HepG2 (cell line): ENCODE results near the gene CDK11B. TPM values are rescaled to one million over a fixed set of nuclear protein-coding genes. Genes with fewer than 3 reads are reported as not detected.

Experiments used
- AGO2 ChIP-seq: fragments of 200-400 bp; formaldehyde crosslinking; optimal IDR thresholded peaks from 2 replicates; pipeline ENCODE3; 2017; ENCODE audit warnings: mild to moderate bottlenecking, low read depth, low read length, moderate library complexity
- CSRNP1 ChIP-seq: sonication (generic); formaldehyde crosslinking; IDR thresholded peaks from 2 replicates; pipeline ENCODE4 v1.8.1; 2023; ENCODE audit warnings: mild to moderate bottlenecking, missing genetic modification reagents
- GATAD1 ChIP-seq: IDR thresholded peaks from 2 replicates; pipeline ENCODE4 v1.6.1; 2016; ENCODE audit warnings: missing genetic modification reagents, missing compliant biosample characterization
- HNRNPL ChIP-seq: fragments of 200-400 bp; formaldehyde crosslinking; IDR thresholded peaks from 2 replicates; pipeline ENCODE4 v1.6.1; 2017; ENCODE audit warnings: mild to moderate bottlenecking, low read depth, low read length
- MXI1 ChIP-seq: IDR thresholded peaks from 3 replicates; pipeline ENCODE4 v1.6.1; 2012; ENCODE audit warnings: low read depth, low read length, inconsistent platforms, borderline replicate concordance
- NFYB ChIP-seq: sonication (generic); formaldehyde crosslinking; IDR thresholded peaks from 2 replicates; pipeline ENCODE4 v1.4.0; 2020; ENCODE audit warnings: missing genetic modification reagents
- SRSF1 ChIP-seq: fragments of 200-400 bp; formaldehyde crosslinking; optimal IDR thresholded peaks from 2 replicates; pipeline ENCODE3; 2017; ENCODE audit warnings: mild to moderate bottlenecking, low read depth, low read length, moderate library complexity
- TCF7L2 ChIP-seq: IDR thresholded peaks from 2 replicates; pipeline ENCODE4 v1.6.1; 2011; ENCODE audit warnings: mild to moderate bottlenecking, low read depth, low read length, moderate library complexity
- TRIM24 ChIP-seq: sonication (generic); formaldehyde crosslinking; IDR thresholded peaks from 2 replicates; pipeline ENCODE4 v1.8.0; 2022; ENCODE audit warnings: mild to moderate bottlenecking, missing genetic modification reagents
- ZBTB37 ChIP-seq: sonication (generic); formaldehyde crosslinking; IDR thresholded peaks from 2 replicates; pipeline ENCODE4 v1.4.0; 2020; ENCODE audit warnings: mild to moderate bottlenecking, missing genetic modification reagents
- ZBTB38 ChIP-seq: sonication (generic); formaldehyde crosslinking; IDR thresholded peaks from 2 replicates; pipeline ENCODE4 v1.5.1; 2020; ENCODE audit warnings: mild to moderate bottlenecking, missing genetic modification reagents
- ZNF350 ChIP-seq: sonication (generic); formaldehyde crosslinking; IDR thresholded peaks from 2 replicates; pipeline ENCODE4 v1.4.0; 2020; ENCODE audit warnings: mild to moderate bottlenecking, low read depth, missing genetic modification reagents, borderline replicate concordance
- ZNF510 ChIP-seq: sonication (generic); formaldehyde crosslinking; IDR thresholded peaks from 2 replicates; pipeline ENCODE4 v1.4.0; 2020; ENCODE audit warnings: low read depth, mild to moderate bottlenecking, missing genetic modification reagents
- ZNF512 ChIP-seq: sonication (generic); formaldehyde crosslinking; IDR thresholded peaks from 2 replicates; pipeline ENCODE4 v1.4.0; 2020; ENCODE audit warnings: mild to moderate bottlenecking, missing genetic modification reagents
- ZNF597 ChIP-seq: sonication (generic); formaldehyde crosslinking; IDR thresholded peaks from 2 replicates; pipeline ENCODE4 v1.5.0; 2020; ENCODE audit warnings: missing genetic modification reagents
- ZNF646 ChIP-seq: sonication (generic); formaldehyde crosslinking; IDR thresholded peaks from 2 replicates; pipeline ENCODE4 v1.9.0; 2021; ENCODE audit warnings: mild to moderate bottlenecking, missing genetic modification reagents
- ZNF703 ChIP-seq: sonication (generic); formaldehyde crosslinking; IDR thresholded peaks from 2 replicates; pipeline ENCODE4 v1.5.1; 2020; ENCODE audit warnings: missing genetic modification reagents, mild to moderate bottlenecking, moderate library complexity, borderline replicate concordance
- ZNF709 ChIP-seq: sonication (generic); formaldehyde crosslinking; IDR thresholded peaks from 2 replicates; pipeline ENCODE4 v1.5.0; 2020; ENCODE audit warnings: mild to moderate bottlenecking, missing genetic modification reagents
- polyA plus RNA-seq, 8 experiments: library from polyadenylated mRNA; depleted of rRNA in 3 of 8; stranded (reverse) in 7 of 8; unstranded in 1 of 8; fragments of >200 nt; fragmentation: Illumina TruSeq in 4 of 8; extraction: Trizol in 4 of 8; gene quantifications; 2 replicates each; pipeline versions ENCODE4 v1.2.1 to v1.2.3, GENCODE V29; 2011 to 2016; ENCODE audit warnings: low read depth in 4 of 8, missing spikeins in 1 of 8, mixed read lengths in 1 of 8; ENCODE audit not compliant: insufficient read depth in 1 of 8
- total RNA-seq, 5 experiments: library from RNA; depleted of rRNA; stranded (reverse); fragments of >200 nt; fragmentation: Illumina TruSeq; extraction: Trizol; gene quantifications; 2 replicates each; pipeline ENCODE4 v1.2.3, GENCODE V29; 2016; ENCODE audit warnings: low read depth in 1 of 5

CDK11B gene
- total and polyA plus RNA-seq, 2 of the 13 experiments (the other 11 are each of a cell fraction or from before 2014, with no cell fraction given): 3.6 to 15.1 TPM

GRCh38 chr1:1614954-1615255, 43.9 kb downstream of the CDK11B start (continued):
- TF ChIP-seq ZNF646 (CRISPR knock-in tag): no peak
- TF ChIP-seq CSRNP1 (CRISPR knock-in tag): no peak
- no peak for TF ChIP-seq TCF7L2
- no peak for TF ChIP-seq ZNF512
- no peak for TF ChIP-seq SRSF1
- no peak for TF ChIP-seq ZNF350
- no peak; the same call in 1 of the 2 replicates for TF ChIP-seq ZNF709 (CRISPR knock-in tag)
- no peak for TF ChIP-seq ZNF597 (CRISPR knock-in tag)
- no peak for TF ChIP-seq NFYB (CRISPR knock-in tag)
- no peak for TF ChIP-seq ZNF510 (CRISPR knock-in tag)
- TF ChIP-seq MXI1: no peak
- no peak for TF ChIP-seq HNRNPL
- TF ChIP-seq AGO2: peak; percentile 1
- TF ChIP-seq GATAD1 (CRISPR knock-in tag): no peak
- no peak for TF ChIP-seq ZBTB37 (CRISPR knock-in tag)
- no peak for TF ChIP-seq TRIM24 (CRISPR knock-in tag)
- no peak for TF ChIP-seq ZBTB38 (CRISPR knock-in tag)
- TF ChIP-seq ZNF703: no peak
